NCI-H510A (cell line): ENCODE data around the gene ATP2B1.

Experiments
- DNase-seq: peaks from one replicate; lab custom pipeline; 2025; lab: John Stamatoyannopoulos, UW

Gene ATP2B1

DNA sequence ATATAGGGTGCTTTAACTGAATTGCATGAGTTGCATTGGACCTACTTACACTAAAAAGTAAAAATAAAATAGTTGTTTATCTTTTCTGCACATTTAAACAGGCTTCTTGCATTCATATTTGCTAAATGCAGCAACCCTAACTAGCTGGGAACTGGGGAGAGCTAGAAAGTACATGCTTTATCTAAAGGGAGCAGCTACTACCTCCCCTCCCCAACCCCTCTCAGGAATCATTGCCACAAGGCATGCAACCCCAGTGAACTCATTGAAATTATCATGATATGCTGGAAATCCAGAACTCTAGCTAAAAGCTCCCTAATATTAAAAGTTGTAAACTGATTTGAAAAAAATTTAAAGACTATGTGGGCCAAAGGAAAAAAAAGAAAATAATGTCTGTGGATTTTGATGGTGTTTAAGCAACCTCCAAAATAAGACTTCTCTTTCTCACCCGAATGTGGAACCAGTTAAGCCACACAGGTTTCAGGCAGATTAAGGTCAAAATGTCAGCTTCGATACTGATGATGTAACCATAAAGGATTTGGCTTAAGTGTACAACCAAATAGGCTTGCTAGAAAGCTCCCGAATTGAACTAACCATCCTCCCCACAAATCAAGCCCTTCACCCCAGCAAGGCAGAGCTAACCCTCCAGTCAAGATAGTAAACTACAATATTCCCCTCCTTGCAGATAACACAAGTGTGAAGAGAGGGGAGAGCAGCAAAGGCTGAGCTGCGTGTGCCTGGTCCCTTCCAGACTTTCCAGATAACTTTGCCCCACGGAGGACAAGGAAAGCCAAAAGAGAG, 169.0 kb downstream of the ATP2B1 start:
- no peak for DNase-seq

DNA sequence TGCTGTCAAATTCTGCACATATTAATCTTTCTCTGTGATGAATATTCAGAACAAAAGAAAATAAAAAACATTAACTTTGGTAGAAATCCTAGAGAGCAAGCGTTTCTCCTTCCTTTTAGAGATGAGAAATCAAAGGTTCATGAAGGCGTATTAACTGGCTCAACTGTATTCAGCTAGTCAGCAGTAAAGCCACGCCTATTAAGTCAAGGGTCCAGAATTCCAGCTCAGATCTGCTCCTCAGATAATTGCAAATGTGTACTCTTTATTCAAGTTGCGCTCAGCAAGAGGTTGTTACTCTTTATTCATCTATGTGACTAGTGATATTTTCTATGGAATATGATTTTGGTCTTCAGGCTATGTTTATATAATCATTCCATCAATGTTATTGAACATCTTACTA, 169.7 kb downstream of the ATP2B1 start:
- DNase-seq, result no peak
